SK-N-MC (cell line): ENCODE data around the gene SLC5A2.

ENCODE experiments used
- EZH2 ChIP-seq: fragments of 200-600 bp; sonication (generic); IDR thresholded peaks from one replicate; pipeline ENCODE4 v1.6.1; 2017; ENCODE audit warnings: antibody characterized with exemption
- POLR2AphosphoS5 ChIP-seq: IDR thresholded peaks from 2 replicates; pipeline ENCODE4 v1.6.1; 2012; ENCODE audit warnings: mild to moderate bottlenecking, low read depth, low read length, borderline replicate concordance

GRCh38 chr16:31504159-31504558 is 21.2 kb downstream of the SLC5A2 start:
- TF ChIP-seq EZH2 (no peak), POLR2AphosphoS5 (no peak)
